IMR-90 (cell line): ENCODE data around the gene CCDC7. TPM values are rescaled to one million over a fixed set of nuclear protein-coding genes. Genes with fewer than 3 reads are reported as not detected.
"Not testable (repeated sequence)": the region's sequence is repeated elsewhere in the genome, so short reads cannot be mapped to it uniquely, and the experiment has no call there.

Source experiments
- ATAC-seq: fragments of 200-7000 bp; cut with Tn5 transposase; 2 replicates; pipeline ENCODE4 v1.9.1; 2020; ENCODE audit warnings: low read depth, mild to moderate bottlenecking, moderate library complexity
- BruUV-seq: library from RNA; stranded (reverse); fragments of 400-500 nt; replicated peaks from 2 replicates; lab custom pipeline; 2021; lab: Mats Ljungman, UMichigan
- CTCF ChIA-PET: fragments of 300-600 bp; formaldehyde crosslinking; extraction: SDS; loops from one replicate; lab custom pipeline; 2021; ENCODE audit warnings: antibody characterized with exemption; lab: Yijun Ruan, JAX
- POLR2A ChIA-PET: fragments of 300-600 bp; sonication (Branson Sonifier 250); formaldehyde crosslinking; loops from one replicate; lab custom pipeline; 2022; ENCODE audit warnings: antibody characterized with exemption; ENCODE audit not compliant: unreplicated experiment; lab: Charles Lee
- DNase-seq: peaks from one replicate; pipeline ENCODE4 v3.0.0; 2013
- H2AFZ ChIP-seq: replicated peaks from 2 replicates; pipeline ENCODE3; 2013; ENCODE audit warnings: low read length, mild to moderate bottlenecking; ENCODE audit not compliant: poor library complexity
- H2AK5ac ChIP-seq: 2 replicates; pipeline ENCODE4 v1.6.1; 2013; ENCODE audit warnings: low read depth, low read length, inconsistent platforms
- H2AK9ac ChIP-seq: replicated peaks from 2 replicates; pipeline ENCODE3; 2013; ENCODE audit warnings: mild to moderate bottlenecking, low read depth, low read length, moderate library complexity; ENCODE audit not compliant: poor library complexity
- H2BK120ac ChIP-seq: 2 replicates; pipeline ENCODE4 v1.6.1; 2013; ENCODE audit warnings: low read depth, low read length, inconsistent platforms
- H2BK15ac ChIP-seq: 3 replicates; pipeline ENCODE4 v1.6.1; 2013; ENCODE audit warnings: low read depth, low read length, inconsistent platforms
- H2BK20ac ChIP-seq: 2 replicates; pipeline ENCODE4 v1.6.1; 2013; ENCODE audit warnings: low read depth, mild to moderate bottlenecking, inconsistent platforms, low read length, moderate library complexity
- H2BK5ac ChIP-seq: 2 replicates; pipeline ENCODE4 v1.6.1; 2013; ENCODE audit warnings: mild to moderate bottlenecking, low read depth, low read length, inconsistent platforms; ENCODE audit not compliant: poor library complexity, severe bottlenecking
- H3K14ac ChIP-seq: replicated peaks from 2 replicates; pipeline ENCODE4 v1.6.1; 2013; ENCODE audit warnings: low read depth, low read length, inconsistent platforms
- H3K18ac ChIP-seq: 2 replicates; pipeline ENCODE4 v1.6.1; 2013; ENCODE audit warnings: low read depth, low read length, control low read depth
- H3K23ac ChIP-seq: 2 replicates; pipeline ENCODE4 v1.6.1; 2013; ENCODE audit warnings: low read depth, low read length, inconsistent platforms
- H3K27ac ChIP-seq: 2 replicates; pipeline ENCODE4 v1.5.1; 2013; ENCODE audit warnings: mild to moderate bottlenecking, control low read depth, low read length; ENCODE audit not compliant: insufficient read depth
- H3K27me3 ChIP-seq: 2 replicates; pipeline ENCODE4 v1.6.1; 2013; ENCODE audit warnings: low read length; ENCODE audit not compliant: control insufficient read depth, insufficient read depth
- H3K36me3 ChIP-seq: 2 replicates; pipeline ENCODE4 v1.6.1; 2013; ENCODE audit warnings: low read length, mixed read lengths; ENCODE audit not compliant: control insufficient read depth, insufficient read depth
- H3K4ac ChIP-seq: 2 replicates; pipeline ENCODE4 v1.6.1; 2013; ENCODE audit warnings: low read depth, low read length, inconsistent platforms
- H3K4me1 ChIP-seq: 2 replicates; pipeline ENCODE4 v1.6.1; 2013; ENCODE audit warnings: low read length, mixed read lengths; ENCODE audit not compliant: control insufficient read depth, insufficient read depth
- H3K4me2 ChIP-seq: 2 replicates; pipeline ENCODE4 v1.6.1; 2013; ENCODE audit warnings: low read depth, mild to moderate bottlenecking, control low read depth, low read length, moderate library complexity
- H3K4me3 ChIP-seq: 2 replicates; pipeline ENCODE4 v1.5.1; 2013; ENCODE audit warnings: low read depth, mild to moderate bottlenecking, control low read depth, low read length, moderate library complexity; ENCODE audit not compliant: insufficient read depth
- H3K56ac ChIP-seq: 2 replicates; pipeline ENCODE4 v1.6.1; 2013; ENCODE audit warnings: low read length, inconsistent platforms; ENCODE audit not compliant: insufficient read depth; ENCODE audit errors: extremely low read depth
- H3K79me1 ChIP-seq, 2 experiments: 2 replicates each; pipeline ENCODE4 v1.6.1; 2013; ENCODE audit warnings: low read length in 2 of 2, inconsistent platforms in 1 of 2, low read depth in 1 of 2
- H3K9ac ChIP-seq: 2 replicates; pipeline ENCODE4 v1.6.1; 2013; ENCODE audit warnings: low read depth, low read length, control low read depth
- H3K9me1 ChIP-seq: 2 replicates; pipeline ENCODE4 v1.6.1; 2013; ENCODE audit warnings: low read length, inconsistent platforms; ENCODE audit not compliant: insufficient read depth
- H3K9me3 ChIP-seq: 2 replicates; pipeline ENCODE4 v1.6.1; 2013; ENCODE audit warnings: low read length; ENCODE audit not compliant: control insufficient read depth, insufficient read depth
- H4K20me1 ChIP-seq: 2 replicates; pipeline ENCODE4 v1.6.1; 2013; ENCODE audit warnings: low read length, inconsistent platforms; ENCODE audit not compliant: insufficient read depth
- H4K5ac ChIP-seq: 2 replicates; pipeline ENCODE4 v1.6.1; 2013; ENCODE audit warnings: mild to moderate bottlenecking, low read depth, low read length, control low read depth
- H4K8ac ChIP-seq, 2 experiments: 2 replicates each; pipeline ENCODE4 v1.6.1; 2013; ENCODE audit warnings: low read depth in 2 of 2, low read length in 2 of 2, control low read depth in 1 of 2, inconsistent platforms in 1 of 2
- H4K91ac ChIP-seq: 2 replicates; pipeline ENCODE4 v1.6.1; 2013; ENCODE audit warnings: low read depth, low read length, inconsistent platforms; ENCODE audit not compliant: insufficient read depth
- CEBPB ChIP-seq: IDR thresholded peaks from 2 replicates; pipeline ENCODE4 v1.6.1; 2012; ENCODE audit warnings: low read depth, low read length, improper control_type of control experiment
- CHD1 ChIP-seq: IDR thresholded peaks from 2 replicates; pipeline ENCODE4 v1.6.1; 2012; ENCODE audit warnings: low read depth, low read length, improper control_type of control experiment
- FOS ChIP-seq: fragments of 150-350 bp; IDR thresholded peaks from 2 replicates; pipeline ENCODE4 v1.6.1; 2016; ENCODE audit warnings: low read depth, low read length
- MAFK ChIP-seq: IDR thresholded peaks from 2 replicates; pipeline ENCODE4 v1.6.1; 2012; ENCODE audit warnings: low read depth, low read length, improper control_type of control experiment
- MAZ ChIP-seq: IDR thresholded peaks from 2 replicates; pipeline ENCODE4 v1.6.1; 2012; ENCODE audit warnings: low read depth, mild to moderate bottlenecking, low read length, improper control_type of control experiment, moderate library complexity, borderline replicate concordance
- MXI1 ChIP-seq: IDR thresholded peaks from 2 replicates; pipeline ENCODE4 v1.6.1; 2012; ENCODE audit warnings: low read depth, mild to moderate bottlenecking, low read length, moderate library complexity, borderline replicate concordance
- POLR2A ChIP-seq: IDR thresholded peaks from 2 replicates; pipeline ENCODE4 v1.6.1; 2012; ENCODE audit warnings: mild to moderate bottlenecking, low read depth, low read length
- RAD21 ChIP-seq: IDR thresholded peaks from 2 replicates; pipeline ENCODE4 v1.6.1; 2012; ENCODE audit warnings: low read length, improper control_type of control experiment
- RCOR1 ChIP-seq: IDR thresholded peaks from 2 replicates; pipeline ENCODE4 v1.6.1; 2012; ENCODE audit warnings: mild to moderate bottlenecking, low read length, improper control_type of control experiment; ENCODE audit not compliant: insufficient replicate concordance
- WGBS, 2 experiments: methylation state at CpG; one replicate each; pipeline versions ENCODE4 v1.1.5 to v1.1.7; 2013; ENCODE audit warnings: missing lambda C conversion rate in 2 of 2; ENCODE audit not compliant: insufficient read length in 1 of 2; ENCODE audit errors: extremely low coverage in 2 of 2; 5-methylcytosine and 5-hydroxymethylcytosine counted together
- dilution Hi-C: fragments of 300-500 bp; cut with HindIII; formaldehyde crosslinking; loops from one replicate; pipeline ENCODE4 v1.14.3; 2018; ENCODE audit warnings: low sequenced_read_pairs; ENCODE audit not compliant: unreplicated experiment
- in situ Hi-C: fragments of 300-500 bp; cut with MboI; formaldehyde crosslinking; loops from 3 replicates; pipeline ENCODE4 v1.14.3; 2019; ENCODE audit warnings: low sequenced_read_pairs, inconsistent platforms, mixed read lengths
- intact Hi-C: fragments of 100-400 bp; cut with micrococcal nuclease; formaldehyde crosslinking; loops from 2 replicates; pipeline ENCODE4 v1.10.0; 2022
- polyA plus RNA-seq, 3 experiments: library from polyadenylated mRNA; depleted of rRNA; stranded (reverse); fragments of >200 nt; gene quantifications; 2 replicates each; pipeline ENCODE4 v1.2.3, GENCODE V29; 2012; ENCODE audit warnings: low replicate concordance in 1 of 3
- total RNA-seq: library from RNA; depleted of rRNA; stranded (reverse); fragments of >200 nt; gene quantifications from 2 replicates; pipeline ENCODE4 v1.2.3, GENCODE V29; 2012
- TF ChIP-seq, protein P1 (sequence below): fragments of 150-350 bp; IDR thresholded peaks from 2 replicates; pipeline ENCODE4 v1.6.1; 2017; ENCODE audit warnings: mild to moderate bottlenecking, antibody characterized with exemption, low read length, low read depth

The CCDC7 gene
- total and polyA plus RNA-seq, 2 of the 4 experiments (the other 2 are of a cell fraction) = 0.74 to 4.3 TPM

DNA sequence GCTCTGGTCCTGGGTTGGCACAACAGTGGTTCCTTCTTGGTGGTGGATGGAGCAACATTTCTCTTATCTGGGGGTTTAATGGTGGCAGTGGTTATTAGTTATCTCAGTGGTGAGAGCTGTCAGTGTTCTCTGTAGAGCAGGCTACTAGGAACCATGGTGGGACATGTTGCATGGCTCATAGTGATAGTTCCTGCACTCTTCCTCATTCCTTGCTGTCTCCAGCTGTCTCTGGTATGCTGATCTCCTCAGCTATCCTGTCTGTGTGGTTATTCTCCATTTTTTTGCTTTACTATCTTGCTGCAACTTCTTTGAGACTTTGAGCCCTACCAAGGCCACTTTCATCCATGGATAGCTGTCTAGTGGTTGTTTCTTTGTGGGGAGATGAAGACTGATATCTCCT lies 44.0 kb downstream of the CCDC7 start:
- Histone ChIP-seq H3K9me3 (no peaks in the 10 kb centered on the region; the same call in 1 of the 2 replicates), H3K27me3 (no peaks in the 10 kb centered on the region), H3K56ac (no peak overlapping the region), H3K4me2 (no peak overlapping the region), H3K79me1 (peaks cover 2 to 6% of the 10 kb centered on the region in 2 experiments; a peak in 2 of 4 replicates), H3K4me1 (no peaks in the 10 kb centered on the region), H3K23ac (no peak overlapping the region), H3K9ac (no peak overlapping the region), H3K14ac (no peak overlapping the region), H3K27ac (no peak overlapping the region), H2BK5ac (no peak overlapping the region), H3K4me3 (no peak overlapping the region), H2BK15ac (no peak overlapping the region), H2BK120ac (no peak overlapping the region), H3K18ac (no peak overlapping the region), H2AK9ac (no peak overlapping the region), H3K9me1 (peaks cover 9% of the 10 kb centered on the region; the same call in 1 of the 2 replicates), H2BK20ac (no peak overlapping the region), H2AFZ (no peak overlapping the region), H3K36me3 (no peaks in the 10 kb centered on the region), H4K5ac (no peak overlapping the region), H4K91ac (no peak overlapping the region), H2AK5ac (no peak overlapping the region), H4K20me1 (no peaks in the 10 kb centered on the region), H3K4ac (no peak overlapping the region), H4K8ac (no peak overlapping the region)
- DNase-seq = peak; percentile 1
- intact Hi-C loops = no loop called here
- in situ Hi-C loops = no loop called here
- BruUV-seq = no TSS peak
- ChIA-PET POLR2A (no interaction called here), CTCF (no interaction called here)
- TF ChIP-seq CHD1 (no peak), RCOR1 (no peak), MAZ (no peak), MAFK (no peak), MXI1 (no peak), CEBPB (no peak), FOS (no peak), POLR2A (no peak), RAD21 (no peak)
- TF ChIP-seq, protein P1, sequence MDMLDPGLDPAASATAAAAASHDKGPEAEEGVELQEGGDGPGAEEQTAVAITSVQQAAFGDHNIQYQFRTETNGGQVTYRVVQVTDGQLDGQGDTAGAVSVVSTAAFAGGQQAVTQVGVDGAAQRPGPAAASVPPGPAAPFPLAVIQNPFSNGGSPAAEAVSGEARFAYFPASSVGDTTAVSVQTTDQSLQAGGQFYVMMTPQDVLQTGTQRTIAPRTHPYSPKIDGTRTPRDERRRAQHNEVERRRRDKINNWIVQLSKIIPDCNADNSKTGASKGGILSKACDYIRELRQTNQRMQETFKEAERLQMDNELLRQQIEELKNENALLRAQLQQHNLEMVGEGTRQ = no peak
- peak; percentile 72 for ATAC-seq
- dilution Hi-C loops = no loop called here

DNA sequence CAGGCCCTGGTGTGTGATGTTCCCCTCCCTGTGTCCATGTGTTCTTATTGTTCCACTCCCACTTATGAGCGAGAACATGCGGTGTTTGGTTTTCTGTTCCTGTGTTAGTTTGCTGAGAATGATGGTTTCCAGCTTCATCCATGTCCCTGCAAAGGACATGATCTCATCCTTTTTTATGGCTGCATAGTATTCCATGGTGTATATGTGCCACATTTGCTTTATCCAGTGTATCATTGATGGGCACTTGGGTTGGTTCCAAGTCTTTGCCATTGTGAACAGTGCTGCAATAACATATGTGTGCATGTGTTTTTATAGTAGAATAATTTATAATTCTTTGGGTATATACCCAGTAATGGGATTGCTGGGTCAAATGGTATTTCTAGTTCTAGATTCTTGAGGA lies 48.6 kb downstream of the CCDC7 start:
- H3K9me1 ChIP-seq, H4K8ac ChIP-seq, H3K4ac ChIP-seq, H3K23ac ChIP-seq, H3K4me2 ChIP-seq, H2BK20ac ChIP-seq, dilution Hi-C loops, H3K56ac ChIP-seq, H3K4me1 ChIP-seq, H2BK120ac ChIP-seq, H2AK9ac ChIP-seq, H3K36me3 ChIP-seq, BruUV-seq, H2BK15ac ChIP-seq, H2BK5ac ChIP-seq, H3K4me3 ChIP-seq, H4K91ac ChIP-seq, H3K9ac ChIP-seq, in situ Hi-C loops, H3K9me3 ChIP-seq, H3K14ac ChIP-seq, H3K27ac ChIP-seq, CTCF ChIA-PET, DNase-seq, POLR2A ChIA-PET, H3K27me3 ChIP-seq, H4K20me1 ChIP-seq, H2AFZ ChIP-seq, H4K5ac ChIP-seq, H3K18ac ChIP-seq, intact Hi-C loops, H3K79me1 ChIP-seq, H2AK5ac ChIP-seq, ATAC-seq: not testable (repeated sequence)
- no CpG with 5 or more reads among the region's 2 CpGs for WGBS, 2 experiments
